HG03064 (cell line): ENCODE results near the gene PRKAG2.

Source experiments
- ATAC-seq: cut with Tn5 transposase; IDR thresholded peaks from one replicate; pipeline ENCODE4 v1.9.1; 2021; ENCODE audit warnings: low read depth; ENCODE audit not compliant: unreplicated experiment

The PRKAG2 gene

GRCh38 chr7:151704960-151705635 lies 171.8 kb downstream of the PRKAG2 start:
- no peak for ATAC-seq

DNA sequence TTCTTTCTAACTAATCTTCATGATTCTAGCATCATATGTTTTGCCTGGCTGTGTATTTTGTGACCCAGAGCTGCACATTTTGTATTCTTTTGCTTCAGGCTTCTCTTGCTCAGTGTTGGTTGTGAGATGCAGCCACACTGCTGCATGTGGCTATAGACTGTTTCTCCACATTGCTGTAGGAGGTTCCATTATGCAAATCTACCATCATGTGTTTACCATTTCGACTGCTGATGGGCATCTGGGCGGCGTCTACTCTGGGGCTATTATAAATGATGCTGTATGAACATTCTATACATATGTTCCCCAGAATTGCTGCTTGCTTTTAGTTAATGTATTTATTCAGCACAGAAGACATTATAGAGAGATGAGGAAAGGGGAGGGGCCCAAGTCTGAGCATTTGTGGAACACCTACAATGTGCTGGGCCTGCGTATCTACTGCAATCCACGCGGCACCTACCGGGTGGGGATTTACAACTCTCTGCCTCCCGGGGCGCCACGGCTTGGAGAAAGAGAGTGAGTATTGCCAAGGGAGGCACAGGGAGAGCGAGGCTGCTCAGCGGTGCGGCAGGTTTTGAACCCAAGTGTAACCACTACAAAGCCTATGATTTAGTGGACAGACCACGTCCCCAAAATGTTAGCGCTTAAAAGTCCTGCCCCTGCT lies 172.5 kb downstream of the PRKAG2 start:
- no peak for ATAC-seq

- ATAC-seq, result no peak
These were observed 174.0 kb downstream of the PRKAG2 start for GRCh38 chr7:151702961-151703360.

GRCh38 chr7:151700586-151701165 lies 176.2 kb downstream of the PRKAG2 start:
- ATAC-seq, result no peak

GRCh38 chr7:151699928-151700319 lies 177.0 kb downstream of the PRKAG2 start:
- ATAC-seq, result no peak

- ATAC-seq, result no peak
These were observed 177.6 kb downstream of the PRKAG2 start for GRCh38 chr7:151699147-151699927.

DNA sequence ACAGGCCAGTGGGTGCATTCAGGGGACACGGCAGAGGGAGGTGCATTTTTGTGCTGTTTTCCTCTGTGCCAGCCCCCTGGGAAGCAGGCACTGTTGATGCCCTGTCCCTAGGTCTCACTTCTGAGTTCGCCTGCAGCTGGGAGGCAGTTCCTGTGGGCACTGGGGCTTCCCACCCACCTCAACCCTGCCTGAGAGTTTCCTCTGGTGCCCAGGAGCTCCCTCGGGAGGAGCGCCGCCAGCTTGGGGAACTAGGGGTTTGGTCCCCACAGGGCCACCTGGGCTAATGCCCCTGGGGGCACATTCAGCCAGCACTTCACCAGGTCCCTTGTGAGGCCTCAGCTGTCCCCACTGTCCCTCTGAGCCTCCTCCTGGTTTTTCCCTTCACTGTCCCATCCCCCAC lies 179.0 kb downstream of the PRKAG2 start:
- no peak for ATAC-seq

- ATAC-seq, result no peak
These were observed 179.4 kb downstream of the PRKAG2 start for GRCh38 chr7:151697515-151697895.

GRCh38 chr7:151696721-151697514 lies 180.0 kb downstream of the PRKAG2 start:
- ATAC-seq, result no peak

GRCh38 chr7:151695951-151696541 lies 180.9 kb downstream of the PRKAG2 start:
- no peak for ATAC-seq

DNA sequence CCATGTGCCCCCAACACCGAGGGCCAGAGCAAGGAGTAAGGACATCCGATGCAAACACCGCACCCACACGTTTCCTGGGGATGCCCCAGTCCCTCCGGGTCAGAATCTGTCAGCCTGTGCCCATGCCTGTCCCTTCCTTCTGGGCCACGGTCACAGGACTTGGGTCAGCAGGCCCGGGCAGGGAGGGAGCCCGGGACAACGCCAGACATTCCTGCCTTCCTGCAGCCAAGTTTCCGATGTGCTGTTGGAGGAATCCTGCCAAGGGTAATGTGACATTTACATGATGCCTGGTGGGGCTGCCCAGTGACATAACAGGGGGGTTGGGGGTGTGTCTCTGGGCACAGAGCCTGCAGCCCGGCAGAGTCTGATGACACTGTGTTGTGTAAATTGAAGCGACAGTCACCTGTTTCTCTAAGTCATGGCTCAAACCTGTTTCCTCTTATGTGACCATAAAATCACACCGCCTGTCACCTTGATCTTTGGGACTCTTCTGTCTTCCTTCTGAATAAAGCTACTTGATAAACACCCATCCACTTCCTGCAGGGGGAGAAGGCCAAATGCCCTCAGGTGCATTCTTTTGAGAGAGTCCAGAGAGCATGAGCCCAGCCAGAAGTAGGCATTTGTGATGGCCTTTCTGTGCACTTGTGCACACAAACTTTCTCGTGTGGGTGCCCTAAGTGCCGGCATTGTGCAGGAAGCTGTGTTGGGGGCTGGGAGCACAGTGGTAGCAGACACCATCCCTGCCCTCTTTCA lies 181.9 kb downstream of the PRKAG2 start:
- no peak for ATAC-seq

- no peak for ATAC-seq
These were observed 182.5 kb downstream of the PRKAG2 start for GRCh38 chr7:151694441-151694827.

GRCh38 chr7:151693140-151693539 lies 183.8 kb downstream of the PRKAG2 start:
- ATAC-seq, result no peak

GRCh38 chr7:151692721-151693120 lies 184.2 kb downstream of the PRKAG2 start:
- no peak for ATAC-seq

- ATAC-seq, result no peak
These were observed 185.5 kb downstream of the PRKAG2 start for GRCh38 chr7:151691449-151691848.

GRCh38 chr7:151690606-151691005 lies 186.3 kb downstream of the PRKAG2 start:
- no peak for ATAC-seq

DNA sequence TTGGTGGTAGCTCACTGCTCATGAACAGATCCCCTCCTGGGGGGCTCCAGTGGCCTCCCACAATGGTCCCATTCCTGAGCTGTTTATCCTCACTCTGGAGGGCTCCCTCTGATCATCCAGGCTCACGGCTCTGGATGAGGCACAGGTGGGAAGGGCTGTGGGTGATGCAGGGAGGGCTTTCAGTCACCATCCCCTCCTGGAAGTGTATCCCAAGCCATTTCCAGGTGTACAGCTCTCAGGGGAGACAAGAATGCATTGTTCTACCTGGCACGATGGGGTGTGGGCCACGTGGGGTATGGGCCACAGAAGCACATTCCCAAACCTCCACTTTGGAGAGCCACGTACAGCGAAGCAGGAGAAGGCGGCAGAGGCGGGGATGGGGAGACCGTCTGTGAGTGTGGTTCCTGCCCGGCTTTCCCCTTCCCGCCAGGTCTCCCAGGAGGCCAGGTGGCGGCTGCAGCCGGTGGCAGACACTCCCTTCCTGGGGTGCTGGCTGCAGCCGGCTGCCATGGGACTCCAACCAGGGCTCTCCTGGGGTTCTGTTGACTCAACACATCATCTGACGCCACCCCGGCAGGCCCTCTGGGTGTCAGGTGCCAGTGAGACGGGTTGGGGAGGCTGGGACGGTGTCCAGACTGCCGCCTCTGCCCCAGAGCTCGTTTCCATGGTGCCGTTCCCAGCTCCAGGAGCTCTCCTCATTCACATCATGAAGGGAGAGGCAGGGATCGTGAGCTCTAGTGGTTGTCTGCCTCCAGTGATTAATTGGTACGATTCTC lies 187.5 kb downstream of the PRKAG2 start:
- no peak for ATAC-seq

- no peak for ATAC-seq
These were observed 188.6 kb downstream of the PRKAG2 start for GRCh38 chr7:151688236-151688780.
